HUES48 (cell line): ENCODE results near the gene TMEM215.

Experiments
- H3K27ac ChIP-seq: one replicate; pipeline ENCODE4 v1.7.0; 2013; ENCODE audit warnings: low read depth, low read length, inconsistent platforms
- H3K27me3 ChIP-seq: 2 replicates; pipeline ENCODE4 v1.6.1; 2013; ENCODE audit warnings: mild to moderate bottlenecking, low read length; ENCODE audit not compliant: control insufficient read depth, insufficient read depth
- H3K36me3 ChIP-seq: 2 replicates; pipeline ENCODE4 v1.6.1; 2013; ENCODE audit warnings: low read length; ENCODE audit not compliant: control insufficient read depth, insufficient read depth
- H3K4me1 ChIP-seq: 2 replicates; pipeline ENCODE4 v1.6.1; 2013; ENCODE audit warnings: mild to moderate bottlenecking, low read length; ENCODE audit not compliant: control insufficient read depth, insufficient read depth
- H3K4me3 ChIP-seq: 2 replicates; pipeline ENCODE4 v1.5.1; 2013; ENCODE audit warnings: mild to moderate bottlenecking, low read depth, low read length
- H3K9ac ChIP-seq: 2 replicates; pipeline ENCODE4 v1.6.1; 2013; ENCODE audit warnings: mild to moderate bottlenecking, low read depth, low read length, moderate library complexity
- H3K9me3 ChIP-seq: 2 replicates; pipeline ENCODE4 v1.6.1; 2013; ENCODE audit warnings: low read length; ENCODE audit not compliant: control insufficient read depth, insufficient read depth

Gene TMEM215

GRCh38 chr9:32832346-32832745 is 49.0 kb downstream of the TMEM215 start:
- H3K27ac ChIP-seq, result no peak overlapping the region

More at GRCh38 chr9:32832346-32832745, 49.0 kb downstream of the TMEM215 start:
- Histone ChIP-seq H3K9ac (no peak overlapping the region), H3K4me3 (no peak overlapping the region), H3K9me3 (no peaks in the 10 kb centered on the region), H3K36me3 (no peaks in the 10 kb centered on the region), H3K4me1 (peaks cover 11% of the 10 kb centered on the region; the same call in 1 of the 2 replicates), H3K27me3 (no peaks in the 10 kb centered on the region)
